Ovary (tissue), 3 donors: ENCODE data around the gene IPPK.

Source experiments
- CTCF ChIP-seq, 3 donors: fragments of 450-650 bp in 2 of 3; fragments of 200-600 bp in 1 of 3; IDR thresholded peaks; one replicate each; pipeline versions ENCODE4 v1.5.1 to v1.8.0; 2016 to 2022; ENCODE audit warnings: antibody characterized with exemption in 3 of 3, mild to moderate bottlenecking in 1 of 3
- POLR2A ChIP-seq: fragments of 450-650 bp; IDR thresholded peaks from one replicate; pipeline ENCODE4 v1.6.1; 2017; ENCODE audit warnings: antibody characterized with exemption, mild to moderate bottlenecking, moderate library complexity
- donor health status: DM: no; HTN: no; CAD: no.

- no peak for TF ChIP-seq CTCF (IDR thresholded peaks at IDR 0.05)
- TF ChIP-seq POLR2A = no peak
Observed at GRCh38 chr9:92669527-92669889, 423 bp downstream of the IPPK start.
